ENCODE measurements around the gene SLC15A1.
"Not testable (repeated sequence)": the region's sequence is repeated elsewhere in the genome, so short reads cannot be mapped to it uniquely, and the experiment has no call there.

Gene SLC15A1

GRCh38 chr13:98755729-98756128 is 3.3 kb upstream of the SLC15A1 start:
- Histone ChIP-seq H3K4me1 (ENCODE audit: control insufficient read depth, insufficient read depth, low read length) (no peaks in the 10 kb centered on the region), H3K27ac (ENCODE audit: extremely low read depth, low read depth, low read length) (no peak overlapping the region), H3K36me3 (ENCODE audit: control insufficient read depth in 2 of 2, insufficient read depth in 1 of 2, low read length in 2 of 2) (no peaks in the 10 kb centered on the region), H3K4me3 (ENCODE audit: low read depth, low read length) (no peak overlapping the region), H3K9me3 (ENCODE audit: control insufficient read depth, insufficient read depth, low read depth, low read length) (no peaks in the 10 kb centered on the region)
- CTCF ChIA-PET = no interaction called here
- TF ChIP-seq SP3 (tag by site-specific recombination; IDR thresholded peaks at IDR 0.05) = no peak
- no peak for TF ChIP-seq MEIS1 (CRISPR knock-in tag; IDR thresholded peaks at IDR 0.05; ENCODE audit: borderline replicate concordance)
- TF ChIP-seq ZNF692 (tag by site-specific recombination; IDR thresholded peaks at IDR 0.05) = no peak
- TF ChIP-seq ZFP41 (tag by site-specific recombination; IDR thresholded peaks at IDR 0.05; ENCODE audit: borderline replicate concordance) = no peak
- TF ChIP-seq ZNF2 (tag by site-specific recombination; IDR thresholded peaks at IDR 0.05) = no peak
- TF ChIP-seq GFI1B (tag by site-specific recombination; IDR thresholded peaks at IDR 0.05) = no peak
- TF ChIP-seq CTCF (tag by site-specific recombination; IDR thresholded peaks at IDR 0.05) = no peak
- POLR2A ChIA-PET = no interaction called here

GRCh38 chr13:98755116-98755515 is 2.6 kb upstream of the SLC15A1 start:
- Histone ChIP-seq H3K4me1 (ENCODE audit: control insufficient read depth, insufficient read depth, low read length) (no peaks in the 10 kb centered on the region), H3K27ac (ENCODE audit: extremely low read depth, low read depth, low read length) (no peak overlapping the region), H3K4me3 (ENCODE audit: low read depth, low read length) (no peak overlapping the region), H3K36me3 (ENCODE audit: control insufficient read depth in 2 of 2, insufficient read depth in 1 of 2, low read length in 2 of 2) (no peaks in the 10 kb centered on the region), H3K9me3 (ENCODE audit: control insufficient read depth, insufficient read depth, low read depth, low read length) (no peaks in the 10 kb centered on the region)
- CTCF ChIA-PET = no interaction called here
- POLR2A ChIA-PET = no interaction called here
- TF ChIP-seq ZNF629 (tag by site-specific recombination; IDR thresholded peaks at IDR 0.05) (no peak), ATF2 (tag by site-specific recombination; IDR thresholded peaks at IDR 0.05; ENCODE audit: low read depth) (no peak), ZFHX2 (tag by site-specific recombination; conservative IDR thresholded peaks at IDR 0.05) (no peak), MZF1 (tag by site-specific recombination; IDR thresholded peaks at IDR 0.05; ENCODE audit: borderline replicate concordance) (no peak), PRDM1 (tag by site-specific recombination; IDR thresholded peaks at IDR 0.05) (no peak), ZSCAN16 (tag by site-specific recombination; IDR thresholded peaks at IDR 0.05) (no peak), ZNF677 (tag by site-specific recombination; IDR thresholded peaks at IDR 0.05) (no peak), GLIS1 (tag by site-specific recombination; IDR thresholded peaks at IDR 0.05) (no peak), ZNF707 (tag by site-specific recombination; IDR thresholded peaks at IDR 0.05) (no peak), ZNF157 (tag by site-specific recombination; IDR thresholded peaks at IDR 0.05) (no peak), ZNF239 (tag by site-specific recombination; IDR thresholded peaks at IDR 0.05) (no peak), ZNF768 (tag by site-specific recombination; IDR thresholded peaks at IDR 0.05) (no peak)

GRCh38 chr13:98754468-98754867 is 2.0 kb upstream of the SLC15A1 start:
- H3K4me1 ChIP-seq (ENCODE audit: control insufficient read depth, insufficient read depth, low read length); H3K9me3 ChIP-seq (ENCODE audit: control insufficient read depth, insufficient read depth, low read depth, low read length); POLR2A ChIA-PET; CTCF ChIA-PET; H3K27ac ChIP-seq (ENCODE audit: extremely low read depth, low read depth, low read length); H3K36me3 ChIP-seq (ENCODE audit: control insufficient read depth in 2 of 2, insufficient read depth in 1 of 2, low read length in 2 of 2); H3K4me3 ChIP-seq (ENCODE audit: low read depth, low read length): not testable (repeated sequence)
- TF ChIP-seq ZNF146 (tag by site-specific recombination; IDR thresholded peaks at IDR 0.05) = peak; percentile 92

All from HEK293 (cell line).